A673 (cell line): Measurements from ENCODE around the gene FBLN2.

ENCODE experiments used
- EZH2 ChIP-seq: fragments of 200-600 bp; sonication (generic); IDR thresholded peaks from 2 replicates; pipeline ENCODE4 v1.6.1; 2017; ENCODE audit warnings: borderline replicate concordance, low read depth, mild to moderate bottlenecking, mixed read lengths, antibody characterized with exemption, low read length; ENCODE audit not compliant: poor library complexity, severe bottlenecking
- TF ChIP-seq, protein P1 (sequence below): fragments of 300-800, 200-600 bp; sonication (generic); conservative IDR thresholded peaks from 2 replicates; pipeline ENCODE4 v1.5.1; 2017; ENCODE audit warnings: low read depth, mild to moderate bottlenecking, antibody characterized with exemption, low read length, moderate library complexity, mixed read lengths

DNA sequence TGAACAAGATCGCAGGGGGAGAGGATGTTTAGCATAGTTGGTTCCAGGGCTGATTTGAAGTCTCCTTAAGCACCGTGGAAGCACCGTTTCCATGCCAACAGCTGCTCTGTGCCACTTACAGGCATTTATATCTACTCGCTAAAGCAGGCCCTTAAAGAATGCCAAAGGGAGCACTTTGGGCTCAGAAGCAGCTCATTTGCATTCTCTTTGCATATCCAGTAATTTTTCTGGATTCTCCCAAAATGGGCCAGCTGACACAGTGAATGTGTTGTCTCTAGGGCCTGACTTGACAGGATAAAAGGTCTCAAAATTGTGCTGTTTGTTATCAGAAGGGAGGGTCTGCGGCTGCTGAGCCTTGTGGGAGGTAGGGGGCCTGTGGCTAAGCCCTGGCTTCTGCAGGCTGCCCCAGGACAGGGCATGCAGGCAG, 138.6 kb downstream of the FBLN2 start:
- TF ChIP-seq, protein P1, sequence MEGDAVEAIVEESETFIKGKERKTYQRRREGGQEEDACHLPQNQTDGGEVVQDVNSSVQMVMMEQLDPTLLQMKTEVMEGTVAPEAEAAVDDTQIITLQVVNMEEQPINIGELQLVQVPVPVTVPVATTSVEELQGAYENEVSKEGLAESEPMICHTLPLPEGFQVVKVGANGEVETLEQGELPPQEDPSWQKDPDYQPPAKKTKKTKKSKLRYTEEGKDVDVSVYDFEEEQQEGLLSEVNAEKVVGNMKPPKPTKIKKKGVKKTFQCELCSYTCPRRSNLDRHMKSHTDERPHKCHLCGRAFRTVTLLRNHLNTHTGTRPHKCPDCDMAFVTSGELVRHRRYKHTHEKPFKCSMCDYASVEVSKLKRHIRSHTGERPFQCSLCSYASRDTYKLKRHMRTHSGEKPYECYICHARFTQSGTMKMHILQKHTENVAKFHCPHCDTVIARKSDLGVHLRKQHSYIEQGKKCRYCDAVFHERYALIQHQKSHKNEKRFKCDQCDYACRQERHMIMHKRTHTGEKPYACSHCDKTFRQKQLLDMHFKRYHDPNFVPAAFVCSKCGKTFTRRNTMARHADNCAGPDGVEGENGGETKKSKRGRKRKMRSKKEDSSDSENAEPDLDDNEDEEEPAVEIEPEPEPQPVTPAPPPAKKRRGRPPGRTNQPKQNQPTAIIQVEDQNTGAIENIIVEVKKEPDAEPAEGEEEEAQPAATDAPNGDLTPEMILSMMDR: no peak
- no peak for TF ChIP-seq EZH2
